SW 1271 (cell line): ENCODE data around the gene RAB26.
"Not testable (repeated sequence)": the region's sequence is repeated elsewhere in the genome, so short reads cannot be mapped to it uniquely, and the experiment has no call there.

Experiments used
- DNase-seq, 2 experiments: peaks; one replicate each; lab custom pipeline; 2025; lab: John Stamatoyannopoulos, UW

Gene RAB26

GRCh38 chr16:2196162-2196980 lies 47.9 kb downstream of the RAB26 start, which contains the start of gene CASKIN1:
Gene CASKIN1, minus strand, starts transcription at chr16:2196605. Its CDS starts 173 bp downstream, at chr16:2196432.
- no peak for DNase-seq

- no peak for DNase-seq
Measured at GRCh38 chr16:2196981-2197511, 48.6 kb downstream of the RAB26 start.

- no peak for DNase-seq
Measured at GRCh38 chr16:2197765-2198164, 49.3 kb downstream of the RAB26 start.

- DNase-seq = no peak
Measured at GRCh38 chr16:2198283-2198682, 49.9 kb downstream of the RAB26 start.

- no peak for DNase-seq
Measured at GRCh38 chr16:2199095-2199494, 50.7 kb downstream of the RAB26 start.

GRCh38 chr16:2199621-2200139 lies 51.3 kb downstream of the RAB26 start:
- DNase-seq = no peak

GRCh38 chr16:2200313-2200712 lies 51.9 kb downstream of the RAB26 start:
- DNase-seq = no peak

GRCh38 chr16:2203119-2203688 lies 54.8 kb downstream of the RAB26 start:
- DNase-seq = not testable (repeated sequence)
